Esophagus squamous epithelium (tissue), 4 donors: ENCODE data around the gene GNPTAB.
A peak's percentile ranks its signal among the peaks of the same experiment; 100 is the strongest.

Experiments used
- POLR2A ChIP-seq, 4 donors: fragments of 450-650 bp; IDR thresholded peaks; one replicate each; pipeline ENCODE4 v1.6.1; 2017; ENCODE audit warnings: antibody characterized with exemption in 4 of 4, mild to moderate bottlenecking in 4 of 4, moderate library complexity in 3 of 4
- TF ChIP-seq, protein P1 (sequence below), 6 experiments: fragments of 450-650 bp in 4 of 6; fragments of 200-600 bp in 2 of 6; sonication (generic) in 2 of 6; IDR thresholded peaks; one replicate each; pipeline ENCODE4 v1.5.1; 2016 to 2019; ENCODE audit warnings: antibody characterized with exemption in 6 of 6, mild to moderate bottlenecking in 4 of 6, moderate library complexity in 4 of 6

DNA sequence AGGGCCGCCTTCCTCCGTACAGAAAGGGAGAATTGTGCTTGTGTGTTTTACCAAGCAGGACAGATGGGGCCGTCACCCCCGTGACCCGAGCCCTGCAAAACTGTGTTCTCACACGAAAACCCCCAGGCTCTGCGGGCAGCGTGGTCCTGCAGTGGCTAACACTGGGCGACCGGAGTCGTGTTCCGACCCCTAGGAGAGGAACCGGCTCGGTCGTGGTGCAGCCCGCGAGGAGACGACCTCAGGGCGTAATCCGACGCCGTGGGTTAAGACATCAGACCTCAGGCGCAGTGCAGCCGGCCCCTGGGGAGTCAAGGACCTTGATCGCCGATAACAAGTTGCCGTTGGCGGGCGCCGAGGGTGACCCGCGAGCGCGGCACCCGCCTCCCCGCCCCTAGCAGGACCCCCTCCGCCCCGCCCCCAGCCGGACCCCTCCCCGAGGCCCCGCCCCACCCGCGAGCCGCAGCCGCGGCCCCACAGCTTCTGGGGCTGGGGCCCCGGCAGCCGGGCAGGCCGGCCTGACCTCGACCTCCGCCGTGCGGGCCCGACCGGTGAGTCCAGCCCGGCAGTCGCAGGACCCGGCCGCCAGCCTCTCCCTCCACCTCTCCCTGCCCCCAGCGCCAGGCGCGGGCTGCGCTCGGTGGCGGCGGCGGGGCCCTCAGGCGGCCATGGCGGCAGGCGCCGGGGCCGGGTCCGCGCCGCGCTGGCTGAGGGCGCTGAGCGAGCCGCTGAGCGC is 133.4 kb downstream of the GNPTAB start, which contains the start of gene CHPT1:
- TF ChIP-seq, protein P1, sequence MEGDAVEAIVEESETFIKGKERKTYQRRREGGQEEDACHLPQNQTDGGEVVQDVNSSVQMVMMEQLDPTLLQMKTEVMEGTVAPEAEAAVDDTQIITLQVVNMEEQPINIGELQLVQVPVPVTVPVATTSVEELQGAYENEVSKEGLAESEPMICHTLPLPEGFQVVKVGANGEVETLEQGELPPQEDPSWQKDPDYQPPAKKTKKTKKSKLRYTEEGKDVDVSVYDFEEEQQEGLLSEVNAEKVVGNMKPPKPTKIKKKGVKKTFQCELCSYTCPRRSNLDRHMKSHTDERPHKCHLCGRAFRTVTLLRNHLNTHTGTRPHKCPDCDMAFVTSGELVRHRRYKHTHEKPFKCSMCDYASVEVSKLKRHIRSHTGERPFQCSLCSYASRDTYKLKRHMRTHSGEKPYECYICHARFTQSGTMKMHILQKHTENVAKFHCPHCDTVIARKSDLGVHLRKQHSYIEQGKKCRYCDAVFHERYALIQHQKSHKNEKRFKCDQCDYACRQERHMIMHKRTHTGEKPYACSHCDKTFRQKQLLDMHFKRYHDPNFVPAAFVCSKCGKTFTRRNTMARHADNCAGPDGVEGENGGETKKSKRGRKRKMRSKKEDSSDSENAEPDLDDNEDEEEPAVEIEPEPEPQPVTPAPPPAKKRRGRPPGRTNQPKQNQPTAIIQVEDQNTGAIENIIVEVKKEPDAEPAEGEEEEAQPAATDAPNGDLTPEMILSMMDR (IDR thresholded peaks at IDR 0.05), result no peak
- TF ChIP-seq POLR2A (IDR thresholded peaks at IDR 0.05), result peak in 2 of 4 donors; percentile 48 to 51
